SK-N-SH (cell line): ENCODE measurements around the gene UNC13B.

Experiments
- CHD2 ChIP-seq: fragments of 150-350 bp; IDR thresholded peaks from 2 replicates; pipeline ENCODE4 v1.6.1; 2018; ENCODE audit warnings: low read length; ENCODE audit not compliant: partially characterized antibody
- JUND ChIP-seq: IDR thresholded peaks from 2 replicates; pipeline ENCODE4 v1.4.0; 2012
- NFIC ChIP-seq: IDR thresholded peaks from 2 replicates; pipeline ENCODE4 v1.4.0; 2012; ENCODE audit warnings: borderline replicate concordance
- SIN3A ChIP-seq: IDR thresholded peaks from 2 replicates; pipeline ENCODE4 v1.6.1; 2012; ENCODE audit warnings: low read depth, mild to moderate bottlenecking, low read length, moderate library complexity, borderline replicate concordance
- TAF1 ChIP-seq: IDR thresholded peaks from 2 replicates; pipeline ENCODE4 v1.6.1; 2012; ENCODE audit warnings: low read depth, mild to moderate bottlenecking, low read length, moderate library complexity, borderline replicate concordance
- YY1 ChIP-seq: IDR thresholded peaks from 2 replicates; pipeline ENCODE4 v1.4.0; 2012; ENCODE audit warnings: low read depth, mild to moderate bottlenecking
- TF ChIP-seq, protein P1 (sequence below): fragments of 200-600 bp; sonication (generic); IDR thresholded peaks from 2 replicates; pipeline ENCODE4 v1.6.1; 2017; ENCODE audit warnings: antibody characterized with exemption, mild to moderate bottlenecking, moderate library complexity
- TF ChIP-seq, protein P2 (sequence below): IDR thresholded peaks from 2 replicates; pipeline ENCODE4 v1.4.0; 2012; ENCODE audit warnings: low read depth
- TF ChIP-seq, protein P3 (sequence below): IDR thresholded peaks from 2 replicates; pipeline ENCODE4 v1.6.1; 2012; ENCODE audit warnings: mild to moderate bottlenecking, low read depth, low read length, moderate library complexity

DNA sequence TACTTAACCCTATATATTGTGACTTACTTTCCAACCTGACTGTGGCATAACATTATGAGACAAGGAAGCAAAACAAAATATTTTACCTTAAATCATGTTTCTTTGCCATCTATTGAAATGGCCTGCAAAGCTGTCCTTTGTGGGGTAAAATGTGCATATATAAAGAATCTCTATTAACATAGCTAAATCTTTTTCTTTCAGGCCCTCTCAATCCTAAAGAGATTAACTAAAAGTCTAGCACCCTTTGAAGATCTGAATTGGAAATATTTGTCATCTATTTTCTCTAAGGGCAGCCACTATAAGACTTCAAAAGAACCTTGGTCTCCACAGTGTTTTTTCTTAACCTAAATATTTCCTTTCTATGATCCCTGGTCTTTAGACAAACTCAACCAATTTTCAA lies 5.0 kb upstream of the UNC13B start:
- TF ChIP-seq, protein P1, sequence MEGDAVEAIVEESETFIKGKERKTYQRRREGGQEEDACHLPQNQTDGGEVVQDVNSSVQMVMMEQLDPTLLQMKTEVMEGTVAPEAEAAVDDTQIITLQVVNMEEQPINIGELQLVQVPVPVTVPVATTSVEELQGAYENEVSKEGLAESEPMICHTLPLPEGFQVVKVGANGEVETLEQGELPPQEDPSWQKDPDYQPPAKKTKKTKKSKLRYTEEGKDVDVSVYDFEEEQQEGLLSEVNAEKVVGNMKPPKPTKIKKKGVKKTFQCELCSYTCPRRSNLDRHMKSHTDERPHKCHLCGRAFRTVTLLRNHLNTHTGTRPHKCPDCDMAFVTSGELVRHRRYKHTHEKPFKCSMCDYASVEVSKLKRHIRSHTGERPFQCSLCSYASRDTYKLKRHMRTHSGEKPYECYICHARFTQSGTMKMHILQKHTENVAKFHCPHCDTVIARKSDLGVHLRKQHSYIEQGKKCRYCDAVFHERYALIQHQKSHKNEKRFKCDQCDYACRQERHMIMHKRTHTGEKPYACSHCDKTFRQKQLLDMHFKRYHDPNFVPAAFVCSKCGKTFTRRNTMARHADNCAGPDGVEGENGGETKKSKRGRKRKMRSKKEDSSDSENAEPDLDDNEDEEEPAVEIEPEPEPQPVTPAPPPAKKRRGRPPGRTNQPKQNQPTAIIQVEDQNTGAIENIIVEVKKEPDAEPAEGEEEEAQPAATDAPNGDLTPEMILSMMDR = no peak
- TF ChIP-seq CHD2 = no peak
- TF ChIP-seq SIN3A = no peak
- TF ChIP-seq, protein P2, sequence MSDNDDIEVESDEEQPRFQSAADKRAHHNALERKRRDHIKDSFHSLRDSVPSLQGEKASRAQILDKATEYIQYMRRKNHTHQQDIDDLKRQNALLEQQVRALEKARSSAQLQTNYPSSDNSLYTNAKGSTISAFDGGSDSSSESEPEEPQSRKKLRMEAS = no peak
- TF ChIP-seq YY1 = no peak
- TF ChIP-seq NFIC = no peak
- no peak for TF ChIP-seq JUND
- TF ChIP-seq, protein P3, sequence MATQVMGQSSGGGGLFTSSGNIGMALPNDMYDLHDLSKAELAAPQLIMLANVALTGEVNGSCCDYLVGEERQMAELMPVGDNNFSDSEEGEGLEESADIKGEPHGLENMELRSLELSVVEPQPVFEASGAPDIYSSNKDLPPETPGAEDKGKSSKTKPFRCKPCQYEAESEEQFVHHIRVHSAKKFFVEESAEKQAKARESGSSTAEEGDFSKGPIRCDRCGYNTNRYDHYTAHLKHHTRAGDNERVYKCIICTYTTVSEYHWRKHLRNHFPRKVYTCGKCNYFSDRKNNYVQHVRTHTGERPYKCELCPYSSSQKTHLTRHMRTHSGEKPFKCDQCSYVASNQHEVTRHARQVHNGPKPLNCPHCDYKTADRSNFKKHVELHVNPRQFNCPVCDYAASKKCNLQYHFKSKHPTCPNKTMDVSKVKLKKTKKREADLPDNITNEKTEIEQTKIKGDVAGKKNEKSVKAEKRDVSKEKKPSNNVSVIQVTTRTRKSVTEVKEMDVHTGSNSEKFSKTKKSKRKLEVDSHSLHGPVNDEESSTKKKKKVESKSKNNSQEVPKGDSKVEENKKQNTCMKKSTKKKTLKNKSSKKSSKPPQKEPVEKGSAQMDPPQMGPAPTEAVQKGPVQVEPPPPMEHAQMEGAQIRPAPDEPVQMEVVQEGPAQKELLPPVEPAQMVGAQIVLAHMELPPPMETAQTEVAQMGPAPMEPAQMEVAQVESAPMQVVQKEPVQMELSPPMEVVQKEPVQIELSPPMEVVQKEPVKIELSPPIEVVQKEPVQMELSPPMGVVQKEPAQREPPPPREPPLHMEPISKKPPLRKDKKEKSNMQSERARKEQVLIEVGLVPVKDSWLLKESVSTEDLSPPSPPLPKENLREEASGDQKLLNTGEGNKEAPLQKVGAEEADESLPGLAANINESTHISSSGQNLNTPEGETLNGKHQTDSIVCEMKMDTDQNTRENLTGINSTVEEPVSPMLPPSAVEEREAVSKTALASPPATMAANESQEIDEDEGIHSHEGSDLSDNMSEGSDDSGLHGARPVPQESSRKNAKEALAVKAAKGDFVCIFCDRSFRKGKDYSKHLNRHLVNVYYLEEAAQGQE = no peak
- TF ChIP-seq TAF1 = no peak
